ENCODE measurements around the gene C19orf44.

C19orf44 gene

GRCh38 chr19:16518483-16519229 is 22.5 kb downstream of the C19orf44 start:
- DNase-seq: no peak

- no peak for DNase-seq
These were observed 23.1 kb downstream of the C19orf44 start for GRCh38 chr19:16519230-16519687.

GRCh38 chr19:16520074-16520973 is 24.1 kb downstream of the C19orf44 start:
- no peak for DNase-seq

- DNase-seq: no peak
These were observed 24.9 kb downstream of the C19orf44 start for GRCh38 chr19:16520986-16521624.

GRCh38 chr19:16521715-16522289 is 25.6 kb downstream of the C19orf44 start:
- no peak for DNase-seq

- no peak for DNase-seq
These were observed 26.6 kb downstream of the C19orf44 start for GRCh38 chr19:16522559-16523377.

- no peak for DNase-seq
These were observed 29.0 kb downstream of the C19orf44 start for GRCh38 chr19:16524991-16525734.

GRCh38 chr19:16525751-16526481 is 29.7 kb downstream of the C19orf44 start:
- no peak for DNase-seq

- DNase-seq: no peak
These were observed 31.2 kb downstream of the C19orf44 start for GRCh38 chr19:16527334-16527935.

GRCh38 chr19:16527971-16528521 is 31.9 kb downstream of the C19orf44 start:
- no peak for DNase-seq

- no peak for DNase-seq
These were observed 33.4 kb downstream of the C19orf44 start for GRCh38 chr19:16529466-16530144.

GRCh38 chr19:16530540-16531379 is 34.6 kb downstream of the C19orf44 start:
- no peak for DNase-seq

- DNase-seq: no peak
These were observed 35.1 kb downstream of the C19orf44 start for GRCh38 chr19:16531380-16531669.

GRCh38 chr19:16532440-16533234 is 36.4 kb downstream of the C19orf44 start:
- no peak for DNase-seq

- DNase-seq: no peak
These were observed 39.2 kb downstream of the C19orf44 start for GRCh38 chr19:16535381-16535780.

GRCh38 chr19:16536130-16536529 is 39.9 kb downstream of the C19orf44 start:
- DNase-seq: no peak

GRCh38 chr19:16537111-16537510 is 40.9 kb downstream of the C19orf44 start:
- no peak for DNase-seq

GRCh38 chr19:16540948-16541347 is 44.8 kb downstream of the C19orf44 start:
- DNase-seq: no peak

Measured in fibroblast of skin of right biceps (primary cell).